Psoas muscle (tissue), 8 donors: ENCODE results near the gene CLSTN2. TPM values are rescaled to one million over a fixed set of nuclear protein-coding genes. Genes with fewer than 3 reads are reported as not detected.

Experiments used
- ATAC-seq, 4 donors: fragments of 200-7000 bp; cut with Tn5 transposase; one replicate each; pipeline ENCODE4 v1.9.1; 2020; ENCODE audit warnings: moderate library complexity in 3 of 4, mild to moderate bottlenecking in 2 of 4
- DNase-seq, 2 donors: peaks; one replicate each; pipeline ENCODE4 v3.0.0-alpha.2; 2020
- H3K27ac ChIP-seq: fragments of 200-600 bp; one replicate; pipeline ENCODE4 v1.8.0; 2022
- H3K27me3 ChIP-seq, 3 donors: fragments of 200-600 bp in 1 of 3; one replicate each; pipeline versions ENCODE4 v1.6.1 to v1.8.0; 2013 to 2022; ENCODE audit warnings: low read length in 2 of 3, mild to moderate bottlenecking in 2 of 3, moderate library complexity in 1 of 3; ENCODE audit not compliant: insufficient read depth in 3 of 3
- H3K36me3 ChIP-seq, 2 donors: fragments of 200-600 bp in 1 of 2; one replicate each; pipeline versions ENCODE4 v1.6.1 to v1.8.0; 2013 to 2022; ENCODE audit warnings: low read depth in 1 of 2, mild to moderate bottlenecking in 1 of 2, moderate library complexity in 1 of 2; ENCODE audit not compliant: insufficient read depth in 1 of 2
- H3K4me1 ChIP-seq: fragments of 200-600 bp; one replicate; pipeline ENCODE4 v1.8.0; 2022
- H3K4me3 ChIP-seq: fragments of 200-600 bp; one replicate; pipeline ENCODE4 v1.8.0; 2022; ENCODE audit warnings: mild to moderate bottlenecking
- H3K9me3 ChIP-seq: fragments of 200-600 bp; one replicate; pipeline ENCODE4 v1.8.0; 2022
- WGBS, 3 donors: extraction: QIAGEN DNeasy Blood & Tissue Kit; methylation state at CpG; one replicate each; pipeline versions ENCODE4 v1.1.6 to v1.1.7; 2013; 5-methylcytosine and 5-hydroxymethylcytosine counted together
- intact Hi-C, 2 donors: fragments of 100-400 bp; cut with DNase I; formaldehyde crosslinking; loops; one replicate each; pipeline versions ENCODE4 v1.11.0 to v1.14.2; 2022
- polyA plus RNA-seq, 3 donors: library from polyadenylated mRNA; stranded (reverse); fragments of 200-250 nt; gene quantifications; one replicate each; pipeline ENCODE4 v1.2.3, GENCODE V29; 2013
- total RNA-seq, 4 donors: library from RNA; stranded (reverse); fragmentation: NEBNext Ultra II Directional in 2 of 4; extraction: Animal tissue kit (Norgen Biotek cat#: 25700) in 2 of 4; gene quantifications; one replicate each; pipeline versions ENCODE4 v1.2.1 to v1.2.4, GENCODE V29; 2021 to 2023
- TF ChIP-seq, protein P1 (sequence below): fragments of 200-600 bp; IDR thresholded peaks from one replicate; pipeline ENCODE4 v1.8.0; 2022; ENCODE audit warnings: antibody characterized with exemption
- donor health status: healthy with polysubstance abuse.
- donor health status: DM: no; HTN: no; CAD: no; lungs with moderate emphysema.
- donor health status: Bipolar disorder and iron deficiency.
- donor health status: healthy.
- donor health status: DM: yes; HTN: yes; CAD: no.
- donor health status: DM: no; HTN: no; CAD: no.
- donor health status: DM: no; HTN: no; CAD: no.
- donor health status: DM: yes; HTN: yes; CAD: no.

CLSTN2 gene
- total and polyA plus RNA-seq, 7 donors, result 0.24 to 5.0 (median 1.5) TPM

DNA sequence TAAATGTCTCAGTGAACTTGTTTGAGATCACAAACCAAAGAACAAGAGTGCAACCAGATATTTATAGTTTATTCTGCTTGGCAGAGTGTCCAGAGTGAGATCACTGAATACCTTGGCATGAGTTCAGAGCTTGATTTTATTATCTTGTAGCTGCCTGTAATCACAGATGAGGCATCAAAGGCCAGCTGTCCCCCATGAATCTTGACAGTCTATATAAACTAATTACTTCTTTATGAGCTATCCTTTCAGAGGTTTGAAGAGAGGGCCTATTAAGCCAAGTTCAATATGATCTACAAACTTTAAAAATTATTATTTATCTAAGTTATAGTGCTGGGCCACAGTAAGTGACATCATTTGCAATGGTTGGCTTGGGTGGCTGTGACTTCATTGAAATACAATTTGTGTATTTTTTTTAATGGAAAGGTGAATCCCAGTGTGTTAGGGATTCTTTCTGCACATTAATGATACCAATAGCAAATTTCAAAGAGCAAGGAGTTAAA, 251.5 kb downstream of the CLSTN2 start:
- Histone ChIP-seq H3K36me3 (no peaks in the 10 kb centered on the region), H3K27ac (peak overlapping the region; percentile 80), H3K4me3 (peak overlapping the region; percentile 28), H3K4me1 (peaks cover 60% of the 10 kb centered on the region), H3K27me3 (no peaks in the 10 kb centered on the region), H3K9me3 (no peaks in the 10 kb centered on the region)
- TF ChIP-seq, protein P1, sequence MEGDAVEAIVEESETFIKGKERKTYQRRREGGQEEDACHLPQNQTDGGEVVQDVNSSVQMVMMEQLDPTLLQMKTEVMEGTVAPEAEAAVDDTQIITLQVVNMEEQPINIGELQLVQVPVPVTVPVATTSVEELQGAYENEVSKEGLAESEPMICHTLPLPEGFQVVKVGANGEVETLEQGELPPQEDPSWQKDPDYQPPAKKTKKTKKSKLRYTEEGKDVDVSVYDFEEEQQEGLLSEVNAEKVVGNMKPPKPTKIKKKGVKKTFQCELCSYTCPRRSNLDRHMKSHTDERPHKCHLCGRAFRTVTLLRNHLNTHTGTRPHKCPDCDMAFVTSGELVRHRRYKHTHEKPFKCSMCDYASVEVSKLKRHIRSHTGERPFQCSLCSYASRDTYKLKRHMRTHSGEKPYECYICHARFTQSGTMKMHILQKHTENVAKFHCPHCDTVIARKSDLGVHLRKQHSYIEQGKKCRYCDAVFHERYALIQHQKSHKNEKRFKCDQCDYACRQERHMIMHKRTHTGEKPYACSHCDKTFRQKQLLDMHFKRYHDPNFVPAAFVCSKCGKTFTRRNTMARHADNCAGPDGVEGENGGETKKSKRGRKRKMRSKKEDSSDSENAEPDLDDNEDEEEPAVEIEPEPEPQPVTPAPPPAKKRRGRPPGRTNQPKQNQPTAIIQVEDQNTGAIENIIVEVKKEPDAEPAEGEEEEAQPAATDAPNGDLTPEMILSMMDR, result no peak
- intact Hi-C loops, result no loop called here
- DNase-seq (no peak), ATAC-seq (peak; percentile 84 to 96 (median 90))

DNA sequence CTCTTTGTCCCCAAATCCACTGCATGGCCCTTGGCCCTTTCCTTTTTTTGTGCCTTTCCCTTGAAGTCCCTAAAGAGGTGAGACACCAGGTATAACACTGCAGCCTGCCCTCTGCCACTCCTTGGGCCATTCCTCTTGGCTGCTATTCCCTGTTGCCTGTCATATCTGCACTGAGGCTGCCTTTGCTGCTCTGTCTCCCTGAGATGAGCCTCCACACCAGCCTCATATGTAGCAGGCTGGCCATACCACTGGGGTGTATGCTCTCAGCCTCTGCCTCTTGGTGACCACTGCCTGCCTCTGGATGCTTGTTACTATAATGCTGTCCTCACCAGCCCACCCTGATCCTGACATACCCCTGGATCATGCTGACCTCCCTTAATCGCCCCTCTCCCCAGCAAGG, 252.0 kb downstream of the CLSTN2 start:
- Histone ChIP-seq H3K4me1 (peaks cover 57% of the 10 kb centered on the region), H3K27me3 (no peaks in the 10 kb centered on the region), H3K36me3 (no peaks in the 10 kb centered on the region), H3K27ac (peak overlapping the region; percentile 80), H3K4me3 (no peak overlapping the region), H3K9me3 (no peaks in the 10 kb centered on the region)
- no peak for DNase-seq
- intact Hi-C loops, result no loop called here
- peak; percentile 51 to 66 (median 60) for ATAC-seq
- TF ChIP-seq, protein P1, result no peak
- 86 to 93% (median 90%) methylated on average over 1 of the region's 1 CpG for WGBS, 3 donors

DNA sequence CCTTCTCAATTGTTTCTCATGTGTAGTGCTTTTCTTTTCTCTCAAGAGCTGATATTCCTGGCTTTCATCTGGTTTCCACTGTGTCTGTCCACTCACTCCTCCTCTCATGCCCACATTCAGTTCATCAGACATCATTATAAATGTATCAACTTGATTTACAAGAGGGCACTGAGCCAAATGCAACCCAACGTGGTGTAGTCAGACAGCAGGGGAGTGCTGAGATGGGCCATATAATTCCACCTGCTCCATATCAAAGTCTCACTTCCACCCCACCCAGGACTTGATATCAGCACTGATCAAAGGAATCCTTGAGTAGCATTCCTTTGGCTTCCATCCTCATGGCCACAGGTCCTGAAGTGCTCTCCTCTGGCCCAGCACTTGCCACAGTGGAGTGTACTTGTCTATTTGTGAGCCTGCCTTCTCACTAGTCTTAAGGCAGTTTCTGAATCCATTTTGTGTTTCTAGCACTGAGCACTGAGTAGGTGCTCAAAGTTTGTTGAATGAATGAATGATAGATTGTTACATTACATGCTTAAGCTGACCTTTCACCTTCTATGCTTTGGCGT, 252.8 kb downstream of the CLSTN2 start:
- Histone ChIP-seq H3K4me1 (peaks cover 57% of the 10 kb centered on the region), H3K36me3 (no peaks in the 10 kb centered on the region), H3K27me3 (no peaks in the 10 kb centered on the region), H3K27ac (peak overlapping the region; percentile 80), H3K9me3 (no peaks in the 10 kb centered on the region), H3K4me3 (no peak overlapping the region)
- no peak for DNase-seq
- 47 to 57% (median 49%) methylated on average over 2 of the region's 2 CpGs for WGBS, 3 donors
- intact Hi-C loops, result no loop called here
- TF ChIP-seq, protein P1, result no peak
- ATAC-seq, result no peak

DNA sequence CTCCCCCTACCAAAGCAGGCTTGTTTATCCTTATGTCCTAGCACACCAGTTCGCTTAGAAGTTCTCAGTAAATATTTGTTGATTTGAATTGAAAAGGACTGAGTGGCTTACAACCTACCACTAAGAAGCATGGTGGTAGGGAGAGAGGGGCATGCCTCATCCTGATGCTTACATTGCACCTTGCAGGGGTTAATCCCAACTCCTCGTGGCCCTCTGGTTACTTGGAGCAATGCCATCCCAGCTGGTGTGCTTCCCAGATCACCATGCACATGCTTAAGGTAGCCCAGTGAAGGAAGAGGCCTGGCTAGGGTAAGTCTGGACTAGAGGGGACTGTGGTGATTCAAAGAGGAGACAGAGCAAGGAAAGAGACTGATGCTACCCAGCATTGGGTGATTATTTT, 253.3 kb downstream of the CLSTN2 start:
- H3K4me3 ChIP-seq, result no peak overlapping the region
- peaks cover 57% of the 10 kb centered on the region for H3K4me1 ChIP-seq
- H3K9me3 ChIP-seq, result no peaks in the 10 kb centered on the region
- intact Hi-C loops, result no loop called here
- DNase-seq, result peak in 1 of 2 donors; percentile 51
- no peaks in the 10 kb centered on the region for H3K36me3 ChIP-seq
- WGBS, 3 donors, result 40 to 47% (median 46%) methylated on average over 2 of the region's 2 CpGs
- TF ChIP-seq, protein P1, result no peak
- peak in 3 of 4 donors; percentile 27 to 58 (median 42) for ATAC-seq
- H3K27ac ChIP-seq, result peak overlapping the region; percentile 80
- no peaks in the 10 kb centered on the region for H3K27me3 ChIP-seq

DNA sequence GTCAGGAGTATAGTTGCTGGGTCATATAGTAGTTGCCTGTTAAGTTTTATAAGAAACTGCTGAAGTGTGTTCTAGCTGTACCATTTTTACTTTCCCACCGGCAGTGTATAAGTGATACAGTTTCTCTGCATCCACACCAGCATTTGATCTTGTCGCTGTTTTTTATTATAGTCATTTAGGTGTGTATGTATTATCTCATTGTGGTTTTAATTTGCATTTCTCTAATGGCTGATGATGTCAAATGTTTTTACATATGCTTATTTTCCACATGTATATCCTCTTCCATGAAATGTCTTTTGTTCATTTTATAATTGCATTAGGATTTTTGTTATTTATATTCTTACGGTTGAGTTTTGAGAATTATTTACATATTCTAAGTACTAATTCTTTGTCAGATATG, 254.3 kb downstream of the CLSTN2 start:
- Histone ChIP-seq H3K9me3 (no peaks in the 10 kb centered on the region), H3K4me3 (no peak overlapping the region), H3K4me1 (peaks cover 57% of the 10 kb centered on the region), H3K36me3 (no peaks in the 10 kb centered on the region), H3K27me3 (no peaks in the 10 kb centered on the region), H3K27ac (peak overlapping the region; percentile 80)
- DNase-seq (no peak), ATAC-seq (no peak)
- TF ChIP-seq, protein P1, result no peak
- intact Hi-C loops, result no loop called here
- 95 to 97% (median 96%) methylated on average over 3 of the region's 3 CpGs for WGBS, 3 donors
